Endothelial cell (in vitro differentiated cells): ENCODE measurements around the gene TNS3. TPM values are rescaled to one million over a fixed set of nuclear protein-coding genes. Genes with fewer than 3 reads are reported as not detected.

Experiments
- DNase-seq: peaks from one replicate; pipeline ENCODE4 v3.0.0; 2021; ENCODE audit warnings: low spot score
- H3K27ac Mint-ChIP-seq: one replicate; pipeline ENCODE4 v1.8.0; 2021; ENCODE audit warnings: mixed read lengths, inconsistent platforms; ENCODE audit not compliant: unreplicated experiment
- H3K27me3 Mint-ChIP-seq: one replicate; pipeline ENCODE4 v1.8.0; 2021; ENCODE audit warnings: mild to moderate bottlenecking, moderate library complexity, mixed read lengths, inconsistent platforms; ENCODE audit not compliant: unreplicated experiment
- H3K36me3 Mint-ChIP-seq: one replicate; pipeline ENCODE4 v1.8.0; 2021; ENCODE audit warnings: mild to moderate bottlenecking, low read depth, mixed read lengths, inconsistent platforms; ENCODE audit not compliant: unreplicated experiment
- H3K4me1 Mint-ChIP-seq: one replicate; pipeline ENCODE4 v1.8.0; 2021; ENCODE audit warnings: mild to moderate bottlenecking, mixed read lengths, inconsistent platforms; ENCODE audit not compliant: unreplicated experiment
- H3K4me3 Mint-ChIP-seq: one replicate; pipeline ENCODE4 v1.8.0; 2021; ENCODE audit warnings: mild to moderate bottlenecking, mixed read lengths, inconsistent platforms; ENCODE audit not compliant: unreplicated experiment
- H3K9me3 Mint-ChIP-seq: one replicate; pipeline ENCODE4 v1.8.0; 2021; ENCODE audit warnings: mixed read lengths, inconsistent platforms; ENCODE audit not compliant: unreplicated experiment
- total RNA-seq: library from RNA; stranded (reverse); fragmentation: NEBNext Ultra II Directional; extraction: Animal tissue kit (Norgen Biotek cat#: 25700); gene quantifications from one replicate; pipeline ENCODE4 v1.2.1, GENCODE V29; 2021; ENCODE audit not compliant: unreplicated experiment
- TF ChIP-seq, protein P1 (sequence below): fragments of 200-600 bp; sonication (generic); IDR thresholded peaks from one replicate; pipeline ENCODE4 v1.5.0; 2021; ENCODE audit warnings: antibody characterized with exemption; ENCODE audit not compliant: unreplicated experiment

TNS3 gene
- total RNA-seq, 1 donor from 2014 or later: 7.5 TPM

DNA sequence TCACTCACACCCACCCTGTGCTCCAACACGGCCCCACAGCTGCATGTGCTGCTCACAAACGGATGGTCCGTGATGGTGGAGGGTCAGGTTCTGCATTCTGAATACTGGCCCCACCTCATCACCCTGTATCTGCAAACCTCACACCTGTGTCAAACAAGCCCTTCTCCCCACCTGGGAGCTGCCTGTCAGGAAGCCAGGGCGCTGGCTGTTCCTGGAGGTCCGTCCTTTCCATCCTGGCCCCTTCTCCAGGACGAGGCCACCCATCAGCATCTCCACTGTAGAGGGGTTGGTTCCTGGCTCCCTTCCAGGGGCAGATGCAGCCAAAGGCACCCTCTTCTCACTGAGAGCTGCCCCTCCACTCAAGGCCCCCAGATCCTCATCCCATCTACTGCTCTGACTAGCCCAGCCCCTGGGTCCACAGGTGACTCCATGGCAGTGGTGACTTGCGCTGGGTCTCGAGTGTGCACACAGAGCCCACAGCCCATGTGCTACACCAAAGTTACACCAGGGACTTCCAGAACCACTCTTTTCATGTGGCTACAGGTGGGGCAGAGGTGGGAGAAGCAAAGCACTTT is 229.4 kb downstream of the TNS3 start:
- Mint-ChIP-seq H3K9me3 (no peaks in the 10 kb centered on the region), H3K4me1 (peaks cover 12% of the 10 kb centered on the region), H3K27me3 (peaks cover 4% of the 10 kb centered on the region), H3K27ac (no peak overlapping the region), H3K4me3 (no peak overlapping the region), H3K36me3 (peaks cover 4% of the 10 kb centered on the region)
- no peak for DNase-seq
- TF ChIP-seq, protein P1, sequence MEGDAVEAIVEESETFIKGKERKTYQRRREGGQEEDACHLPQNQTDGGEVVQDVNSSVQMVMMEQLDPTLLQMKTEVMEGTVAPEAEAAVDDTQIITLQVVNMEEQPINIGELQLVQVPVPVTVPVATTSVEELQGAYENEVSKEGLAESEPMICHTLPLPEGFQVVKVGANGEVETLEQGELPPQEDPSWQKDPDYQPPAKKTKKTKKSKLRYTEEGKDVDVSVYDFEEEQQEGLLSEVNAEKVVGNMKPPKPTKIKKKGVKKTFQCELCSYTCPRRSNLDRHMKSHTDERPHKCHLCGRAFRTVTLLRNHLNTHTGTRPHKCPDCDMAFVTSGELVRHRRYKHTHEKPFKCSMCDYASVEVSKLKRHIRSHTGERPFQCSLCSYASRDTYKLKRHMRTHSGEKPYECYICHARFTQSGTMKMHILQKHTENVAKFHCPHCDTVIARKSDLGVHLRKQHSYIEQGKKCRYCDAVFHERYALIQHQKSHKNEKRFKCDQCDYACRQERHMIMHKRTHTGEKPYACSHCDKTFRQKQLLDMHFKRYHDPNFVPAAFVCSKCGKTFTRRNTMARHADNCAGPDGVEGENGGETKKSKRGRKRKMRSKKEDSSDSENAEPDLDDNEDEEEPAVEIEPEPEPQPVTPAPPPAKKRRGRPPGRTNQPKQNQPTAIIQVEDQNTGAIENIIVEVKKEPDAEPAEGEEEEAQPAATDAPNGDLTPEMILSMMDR: no peak

DNA sequence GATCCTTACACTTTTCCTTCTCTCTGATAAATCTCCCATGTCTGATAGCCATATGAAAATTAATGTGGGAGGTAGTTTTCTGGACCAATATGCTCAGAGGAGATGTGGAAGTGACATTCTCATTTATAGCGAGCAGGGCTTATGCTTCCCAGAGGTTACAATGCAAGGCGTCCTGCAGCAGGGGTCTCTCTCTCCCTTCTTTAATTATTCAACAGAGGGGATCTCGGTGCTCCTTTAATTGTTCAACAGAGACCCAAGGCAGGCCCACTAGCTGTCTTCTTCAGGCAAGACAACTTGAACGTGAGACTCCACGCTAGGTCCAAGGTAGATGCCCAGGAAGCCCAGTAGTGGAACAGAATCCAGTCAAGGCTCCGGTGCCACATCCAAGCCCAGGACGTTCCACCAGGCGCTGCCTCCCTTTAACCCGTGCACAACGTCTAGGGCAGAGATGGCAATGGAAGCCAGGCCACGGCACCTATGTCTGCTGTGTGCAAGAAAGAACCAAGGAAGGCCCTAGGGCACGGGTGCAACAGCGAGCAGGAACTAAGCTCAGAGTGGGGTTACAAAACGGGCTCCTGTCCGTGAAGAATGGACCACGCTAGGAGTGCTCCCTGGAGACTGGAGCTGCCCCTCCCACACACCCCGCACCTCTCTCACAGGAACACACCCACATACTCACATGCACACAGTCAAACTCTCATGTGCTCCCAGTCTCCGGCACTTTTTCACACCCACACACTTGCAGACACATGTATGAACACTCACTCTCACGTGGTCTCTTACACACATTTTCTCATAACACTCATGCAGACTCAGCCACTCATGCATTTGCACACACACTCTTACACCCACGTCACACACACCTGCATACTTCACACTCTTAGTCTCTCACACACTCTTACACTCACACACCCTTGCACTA is 230.4 kb downstream of the TNS3 start:
- Mint-ChIP-seq H3K27ac (no peak overlapping the region), H3K36me3 (peaks cover 4% of the 10 kb centered on the region), H3K4me3 (no peak overlapping the region), H3K9me3 (no peaks in the 10 kb centered on the region), H3K27me3 (peaks cover 4% of the 10 kb centered on the region), H3K4me1 (peaks cover 12% of the 10 kb centered on the region)
- TF ChIP-seq, protein P1: no peak
- no peak for DNase-seq

DNA sequence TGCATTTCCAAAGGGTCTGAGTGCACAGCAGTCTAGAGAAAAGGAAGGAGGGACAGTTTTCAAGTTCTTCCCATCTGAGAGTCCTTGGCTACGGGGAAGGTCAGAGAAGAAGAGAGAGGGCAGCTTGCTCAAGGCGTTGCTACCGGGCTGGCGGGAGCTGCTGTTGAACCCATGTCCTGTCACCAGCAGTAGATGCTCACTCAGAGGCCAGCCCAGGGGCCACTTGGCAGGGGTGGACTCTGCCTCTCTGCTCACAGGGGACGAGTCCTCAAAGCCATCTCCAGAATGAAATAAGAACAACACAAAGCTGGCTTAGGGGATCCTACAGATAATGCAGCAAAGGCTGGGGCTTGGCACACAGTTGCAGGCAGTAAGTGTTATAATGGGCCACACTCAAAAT is 231.5 kb downstream of the TNS3 start:
- no peak overlapping the region for H3K27ac Mint-ChIP-seq
- no peak overlapping the region for H3K4me3 Mint-ChIP-seq
- TF ChIP-seq, protein P1: no peak
- H3K4me1 Mint-ChIP-seq: peaks cover 12% of the 10 kb centered on the region
- no peaks in the 10 kb centered on the region for H3K9me3 Mint-ChIP-seq
- DNase-seq: no peak
- peaks cover 4% of the 10 kb centered on the region for H3K27me3 Mint-ChIP-seq
- peaks cover 4% of the 10 kb centered on the region for H3K36me3 Mint-ChIP-seq

DNA sequence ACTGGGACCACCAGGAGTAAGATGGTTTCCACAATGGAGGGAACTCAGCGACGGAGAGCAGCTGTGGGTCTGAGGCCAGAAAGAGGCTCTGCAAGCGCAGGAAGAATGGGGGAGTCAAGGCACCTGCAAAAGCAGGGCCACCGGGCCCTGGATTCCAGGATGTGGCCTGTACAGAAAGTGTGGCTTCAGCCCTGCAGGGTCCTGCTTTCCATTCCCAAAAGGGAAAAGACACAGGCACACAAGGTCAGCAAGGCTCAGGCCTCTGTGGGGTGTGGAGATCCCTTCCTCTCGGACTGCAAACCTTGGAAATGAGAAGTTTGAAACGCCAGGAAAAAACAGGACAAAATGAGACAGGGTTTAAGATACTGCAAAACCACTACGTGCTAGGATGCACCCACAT is 232.5 kb downstream of the TNS3 start:
- no peak overlapping the region for H3K27ac Mint-ChIP-seq
- H3K4me1 Mint-ChIP-seq: peaks cover 12% of the 10 kb centered on the region
- no peaks in the 10 kb centered on the region for H3K9me3 Mint-ChIP-seq
- peaks cover 4% of the 10 kb centered on the region for H3K36me3 Mint-ChIP-seq
- DNase-seq: no peak
- no peak overlapping the region for H3K4me3 Mint-ChIP-seq
- TF ChIP-seq, protein P1: no peak
- peaks cover 4% of the 10 kb centered on the region for H3K27me3 Mint-ChIP-seq
